Measurements from ENCODE around the gene PPFIBP1.
"Not testable (repeated sequence)": the region's sequence is repeated elsewhere in the genome, so short reads cannot be mapped to it uniquely, and the experiment has no call there.

PPFIBP1 gene

DNA sequence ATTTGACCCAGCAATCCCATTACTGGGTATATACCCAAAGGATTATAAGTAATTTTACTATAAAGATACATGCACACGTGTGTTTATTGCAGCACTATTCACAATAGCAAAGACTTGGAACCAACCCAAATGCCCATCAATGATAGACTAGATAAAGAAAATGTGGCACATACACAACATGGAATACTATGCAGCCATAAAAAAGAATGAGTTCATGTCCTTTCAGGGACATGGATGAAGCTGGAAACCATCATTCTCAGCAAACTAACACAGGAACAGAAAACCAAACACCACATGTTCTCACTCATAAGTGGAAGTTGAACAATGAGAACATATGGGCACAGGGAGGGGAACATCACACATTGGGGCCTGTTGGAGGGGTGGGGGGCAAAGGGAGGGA is 20.9 kb downstream of the PPFIBP1 start:
- not testable (repeated sequence) for H3K27me3 ChIP-seq (ENCODE audit: control insufficient read depth, insufficient read depth, low read length); H3K9ac ChIP-seq (ENCODE audit: low read depth, low read length); H3K4me3 ChIP-seq (ENCODE audit: low read depth, low read length); H3K36me3 ChIP-seq (ENCODE audit: control insufficient read depth, insufficient read depth, low read length); H3K9me3 ChIP-seq (ENCODE audit: control insufficient read depth, insufficient read depth, low read length); H3K27ac ChIP-seq (ENCODE audit: low read depth, low read length)
- H3K4me1 ChIP-seq (ENCODE audit: control insufficient read depth, insufficient read depth, low read length) = peaks cover 24% of the 10 kb centered on the region

DNA sequence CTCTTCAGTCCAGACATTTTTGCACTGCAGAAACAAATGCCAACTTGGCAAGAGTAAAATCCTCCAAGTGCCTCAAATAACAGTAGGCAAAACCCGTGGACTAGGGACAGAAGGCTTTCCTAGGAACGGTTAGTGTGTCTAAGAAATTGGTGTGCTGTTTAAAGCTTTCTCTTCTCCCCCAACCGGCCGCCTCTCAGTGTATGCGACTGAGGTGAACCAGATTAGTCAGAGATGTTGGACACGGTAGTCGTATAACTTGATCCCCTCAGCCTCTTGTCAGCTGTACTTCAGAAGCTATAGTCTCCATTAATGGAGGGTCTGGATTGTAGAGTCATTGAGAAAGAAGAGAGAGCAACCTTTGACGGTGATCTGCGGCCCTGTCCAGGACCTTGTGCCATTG is 21.7 kb downstream of the PPFIBP1 start:
- Histone ChIP-seq H3K4me1 (ENCODE audit: control insufficient read depth, insufficient read depth, low read length) (peaks cover 32% of the 10 kb centered on the region), H3K27ac (ENCODE audit: low read depth, low read length) (no peak overlapping the region), H3K4me3 (ENCODE audit: low read depth, low read length) (no peak overlapping the region), H3K9me3 (ENCODE audit: control insufficient read depth, insufficient read depth, low read length) (no peaks in the 10 kb centered on the region), H3K9ac (ENCODE audit: low read depth, low read length) (no peak overlapping the region), H3K36me3 (ENCODE audit: control insufficient read depth, insufficient read depth, low read length) (no peaks in the 10 kb centered on the region), H3K27me3 (ENCODE audit: control insufficient read depth, insufficient read depth, low read length) (no peaks in the 10 kb centered on the region)

DNA sequence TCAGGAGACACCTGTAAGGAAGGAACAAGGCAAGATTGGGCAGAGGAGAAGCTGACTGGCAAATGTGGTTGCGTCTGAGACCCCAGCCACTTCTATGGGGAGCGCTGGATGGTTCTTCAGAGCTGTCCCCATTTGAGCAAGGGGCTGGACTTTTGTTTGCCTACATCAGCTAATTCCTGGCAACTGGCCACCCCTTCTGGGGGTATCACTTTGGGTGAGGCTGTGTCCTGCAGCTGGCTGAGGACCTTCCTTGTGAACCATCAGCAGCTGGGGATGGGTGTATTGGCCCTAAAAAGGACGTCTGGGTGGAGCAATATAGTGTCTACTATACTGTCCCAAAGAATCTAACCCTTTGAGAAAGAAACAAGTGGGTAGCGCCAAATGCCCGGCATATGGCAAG is 23.6 kb downstream of the PPFIBP1 start:
- Histone ChIP-seq H3K4me1 (ENCODE audit: control insufficient read depth, insufficient read depth, low read length) (peaks cover 16% of the 10 kb centered on the region), H3K27ac (ENCODE audit: low read depth, low read length) (no peak overlapping the region), H3K4me3 (ENCODE audit: low read depth, low read length) (no peak overlapping the region)

DNA sequence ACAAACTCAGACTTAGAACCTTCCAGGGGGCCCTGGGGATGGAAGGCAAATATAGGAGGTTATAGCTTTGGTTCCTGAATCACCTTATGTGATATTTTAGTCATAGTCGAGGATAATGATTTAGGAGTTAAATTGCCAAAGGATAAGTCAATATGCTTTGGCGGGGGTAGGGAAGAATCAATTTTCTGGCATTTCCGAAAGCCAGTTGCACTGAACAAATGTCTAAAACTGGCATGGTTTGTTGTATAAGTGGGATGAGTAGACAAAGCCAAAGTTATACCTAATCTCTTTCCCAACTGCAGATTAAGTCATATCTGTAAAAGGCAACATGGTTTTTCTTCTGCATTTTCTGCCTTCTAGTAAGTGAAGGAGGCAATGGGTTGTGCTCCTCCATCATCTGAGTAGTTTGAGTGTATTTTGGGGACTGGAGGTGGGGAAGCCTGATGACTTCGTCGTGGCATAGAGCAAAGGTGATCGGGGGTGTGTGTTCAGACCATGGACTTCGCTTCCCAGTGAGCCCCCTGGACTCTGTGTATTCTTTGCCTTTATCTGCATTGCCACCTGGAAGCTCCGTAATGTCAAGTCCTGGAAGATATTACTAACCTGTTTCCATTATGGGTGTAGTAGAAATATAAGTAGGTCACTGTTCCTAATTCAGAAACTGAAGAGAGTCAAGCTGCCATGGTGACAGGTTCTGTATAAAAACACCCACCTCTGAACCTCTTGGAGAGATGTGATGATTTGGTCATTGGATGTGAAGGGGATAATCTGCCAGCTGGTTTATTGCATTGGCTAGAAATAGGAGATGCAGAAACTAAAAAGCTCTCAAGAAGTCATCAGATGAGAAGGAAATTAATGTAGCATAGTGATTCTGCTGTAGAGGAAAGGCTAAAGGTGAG is 24.5 kb downstream of the PPFIBP1 start:
- Histone ChIP-seq H3K27ac (ENCODE audit: low read depth, low read length) (no peak overlapping the region), H3K4me3 (ENCODE audit: low read depth, low read length) (no peak overlapping the region)

More for the DNA sequence above, 23.6 kb downstream of the PPFIBP1 start:
- H3K27me3 ChIP-seq (ENCODE audit: control insufficient read depth, insufficient read depth, low read length) = no peaks in the 10 kb centered on the region
- H3K9ac ChIP-seq (ENCODE audit: low read depth, low read length) = no peak overlapping the region
- no peaks in the 10 kb centered on the region for H3K9me3 ChIP-seq (ENCODE audit: control insufficient read depth, insufficient read depth, low read length)
- no peaks in the 10 kb centered on the region for H3K36me3 ChIP-seq (ENCODE audit: control insufficient read depth, insufficient read depth, low read length)

DNA sequence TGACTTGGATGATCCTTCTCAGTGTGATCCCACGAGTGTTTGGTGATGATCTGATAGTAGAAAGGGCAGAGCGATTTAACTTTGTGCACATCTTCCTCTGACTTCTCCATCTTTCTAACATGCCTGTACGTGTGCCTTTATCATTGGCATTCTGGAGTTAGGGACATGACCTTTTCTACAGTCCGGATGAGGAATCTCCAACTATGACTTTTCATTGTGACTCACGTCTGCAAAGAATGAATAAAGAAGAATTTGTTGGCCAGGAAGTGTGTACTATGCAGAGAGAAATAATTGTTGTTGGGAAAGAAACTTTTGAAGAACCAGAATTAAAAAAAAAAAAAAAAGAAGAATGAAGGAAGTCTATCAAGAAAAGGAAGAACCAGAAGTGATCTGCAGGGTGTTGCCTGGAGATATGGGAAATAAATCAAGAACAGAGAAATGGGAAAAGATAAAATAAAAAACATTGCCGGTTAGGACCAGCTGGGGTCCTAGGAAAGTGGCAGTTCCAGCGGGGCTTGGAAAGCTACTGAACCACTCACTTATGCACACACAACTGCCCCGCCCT is 25.3 kb downstream of the PPFIBP1 start:
- peaks cover 28% of the 10 kb centered on the region for H3K4me1 ChIP-seq (ENCODE audit: control insufficient read depth, insufficient read depth, low read length)
- H3K27ac ChIP-seq (ENCODE audit: low read depth, low read length) = no peak overlapping the region
- H3K9ac ChIP-seq (ENCODE audit: low read depth, low read length) = no peak overlapping the region
- no peaks in the 10 kb centered on the region for H3K9me3 ChIP-seq (ENCODE audit: control insufficient read depth, insufficient read depth, low read length)
- no peaks in the 10 kb centered on the region for H3K27me3 ChIP-seq (ENCODE audit: control insufficient read depth, insufficient read depth, low read length)
- H3K36me3 ChIP-seq (ENCODE audit: control insufficient read depth, insufficient read depth, low read length) = no peaks in the 10 kb centered on the region
- no peak overlapping the region for H3K4me3 ChIP-seq (ENCODE audit: low read depth, low read length)

More for the DNA sequence above, 24.5 kb downstream of the PPFIBP1 start:
- no peaks in the 10 kb centered on the region for H3K36me3 ChIP-seq (ENCODE audit: control insufficient read depth, insufficient read depth, low read length)
- no peaks in the 10 kb centered on the region for H3K27me3 ChIP-seq (ENCODE audit: control insufficient read depth, insufficient read depth, low read length)
- no peaks in the 10 kb centered on the region for H3K9me3 ChIP-seq (ENCODE audit: control insufficient read depth, insufficient read depth, low read length)
- peaks cover 20% of the 10 kb centered on the region for H3K4me1 ChIP-seq (ENCODE audit: control insufficient read depth, insufficient read depth, low read length)
- H3K9ac ChIP-seq (ENCODE audit: low read depth, low read length) = no peak overlapping the region

DNA sequence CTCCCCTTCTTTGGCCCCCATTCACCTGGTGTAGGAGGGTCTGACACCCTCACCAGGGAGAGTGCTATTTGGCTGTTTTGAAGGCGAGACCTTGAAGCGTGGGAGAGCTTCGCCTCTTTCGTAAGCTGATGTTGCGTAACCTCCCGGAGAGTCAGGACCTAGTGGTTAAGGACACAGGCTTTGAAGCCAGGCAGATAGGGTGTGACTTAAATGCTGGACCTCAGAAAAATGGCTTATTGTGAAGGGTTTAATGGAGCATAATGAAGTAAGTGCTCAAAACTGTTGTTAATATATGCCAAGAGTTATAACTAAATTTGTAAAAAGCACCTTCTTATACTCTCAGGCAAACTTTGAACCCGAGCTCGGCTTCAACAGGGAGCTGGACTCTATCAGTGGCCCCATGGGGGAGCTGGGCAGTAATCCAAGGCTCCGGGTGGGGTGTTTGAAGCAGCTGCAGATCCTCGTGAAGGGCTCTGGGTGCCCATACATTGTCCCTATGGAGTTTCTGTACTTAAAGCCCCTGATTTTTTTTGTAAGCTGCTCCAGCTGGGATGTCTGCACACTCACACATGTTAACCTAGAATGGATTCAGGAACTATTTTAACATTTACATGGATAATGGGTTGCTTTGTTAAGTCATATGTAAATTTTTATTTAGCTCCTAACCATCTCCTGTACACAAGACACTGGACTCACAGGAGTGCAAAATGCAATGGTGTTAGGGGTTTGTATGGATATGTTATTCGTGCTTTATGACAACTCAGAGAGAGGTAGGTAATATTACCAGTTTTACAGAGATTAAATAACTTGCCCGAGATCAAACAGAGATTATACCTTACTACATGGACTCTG is 26.0 kb downstream of the PPFIBP1 start:
- Histone ChIP-seq H3K4me3 (ENCODE audit: low read depth, low read length) (no peak overlapping the region), H3K36me3 (ENCODE audit: control insufficient read depth, insufficient read depth, low read length) (no peaks in the 10 kb centered on the region), H3K4me1 (ENCODE audit: control insufficient read depth, insufficient read depth, low read length) (peaks cover 31% of the 10 kb centered on the region), H3K27ac (ENCODE audit: low read depth, low read length) (no peak overlapping the region), H3K9ac (ENCODE audit: low read depth, low read length) (no peak overlapping the region), H3K27me3 (ENCODE audit: control insufficient read depth, insufficient read depth, low read length) (no peaks in the 10 kb centered on the region), H3K9me3 (ENCODE audit: control insufficient read depth, insufficient read depth, low read length) (no peaks in the 10 kb centered on the region)

DNA sequence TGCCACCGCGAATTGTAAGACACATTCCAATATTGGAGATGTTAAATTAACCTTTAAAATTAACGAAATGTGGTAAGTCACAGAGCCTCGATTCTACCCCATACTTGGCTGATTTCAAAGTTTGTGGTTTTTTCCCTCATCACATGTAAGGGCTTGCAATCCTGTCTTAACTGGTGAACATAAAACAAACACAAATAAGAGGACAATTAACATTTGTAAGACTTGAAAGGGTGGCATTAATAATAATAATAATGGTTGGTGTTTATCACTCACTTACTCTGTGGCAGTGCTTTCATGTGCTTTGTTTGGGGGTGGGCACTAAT is 26.6 kb downstream of the PPFIBP1 start:
- Histone ChIP-seq H3K27ac (ENCODE audit: low read depth, low read length) (no peak overlapping the region), H3K9ac (ENCODE audit: low read depth, low read length) (no peak overlapping the region), H3K27me3 (ENCODE audit: control insufficient read depth, insufficient read depth, low read length) (no peaks in the 10 kb centered on the region), H3K4me3 (ENCODE audit: low read depth, low read length) (no peak overlapping the region), H3K9me3 (ENCODE audit: control insufficient read depth, insufficient read depth, low read length) (no peaks in the 10 kb centered on the region), H3K36me3 (ENCODE audit: control insufficient read depth, insufficient read depth, low read length) (no peaks in the 10 kb centered on the region), H3K4me1 (ENCODE audit: control insufficient read depth, insufficient read depth, low read length) (peaks cover 31% of the 10 kb centered on the region)

DNA sequence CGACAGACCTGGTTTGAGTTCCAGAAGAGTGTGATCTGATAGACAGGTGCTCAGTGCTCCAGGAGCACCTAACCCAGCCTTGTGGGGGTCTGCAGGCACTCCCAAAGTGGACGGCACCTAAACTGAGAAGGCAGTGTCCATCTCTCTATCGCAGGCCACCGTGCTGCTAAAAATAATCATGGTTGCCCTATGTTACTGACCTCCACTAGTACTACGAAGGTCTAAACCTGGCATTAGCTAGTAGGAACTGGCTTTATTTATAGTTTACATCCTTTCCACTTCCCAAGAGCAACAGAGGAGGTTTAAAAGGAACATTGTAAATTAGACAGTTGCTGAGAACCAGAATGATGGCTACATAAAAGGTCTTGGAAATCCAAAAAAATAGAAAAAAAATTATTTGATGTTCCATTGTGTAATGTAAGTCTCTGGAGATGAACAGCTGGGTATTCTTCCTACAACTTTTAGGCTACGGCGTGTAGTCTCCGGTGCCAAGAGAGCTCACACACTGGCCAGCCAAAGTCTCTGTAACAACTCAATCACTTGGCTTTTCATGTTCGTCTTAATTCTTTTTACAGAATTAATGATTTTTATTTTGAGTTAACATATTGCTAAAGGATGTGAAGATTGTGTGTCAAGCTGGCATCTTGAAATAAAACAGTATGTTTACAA is 27.3 kb downstream of the PPFIBP1 start:
- Histone ChIP-seq H3K27me3 (ENCODE audit: control insufficient read depth, insufficient read depth, low read length) (no peaks in the 10 kb centered on the region), H3K9ac (ENCODE audit: low read depth, low read length) (no peak overlapping the region), H3K36me3 (ENCODE audit: control insufficient read depth, insufficient read depth, low read length) (no peaks in the 10 kb centered on the region), H3K4me3 (ENCODE audit: low read depth, low read length) (no peak overlapping the region), H3K27ac (ENCODE audit: low read depth, low read length) (no peak overlapping the region), H3K9me3 (ENCODE audit: control insufficient read depth, insufficient read depth, low read length) (no peaks in the 10 kb centered on the region), H3K4me1 (ENCODE audit: control insufficient read depth, insufficient read depth, low read length) (peaks cover 33% of the 10 kb centered on the region)

DNA sequence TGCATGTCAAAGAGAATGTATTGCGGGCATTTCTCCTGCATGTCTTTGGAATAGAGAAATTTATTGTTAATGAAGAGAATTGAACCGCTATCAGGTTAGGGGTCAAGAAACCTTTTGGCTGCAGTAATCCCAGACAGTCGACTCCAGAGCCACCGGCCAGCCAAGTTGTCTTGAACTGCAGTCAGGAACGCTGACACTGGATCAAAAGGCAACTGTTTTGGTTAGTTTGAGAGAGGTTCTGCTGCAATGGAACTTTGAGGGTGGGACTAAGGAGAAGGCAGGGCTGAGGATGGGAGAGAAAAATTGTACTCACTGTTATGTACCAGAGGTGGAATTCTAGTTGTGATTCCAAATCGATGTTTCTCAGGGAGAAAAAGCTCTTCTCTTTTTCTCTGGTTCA is 28.2 kb downstream of the PPFIBP1 start:
- Histone ChIP-seq H3K36me3 (ENCODE audit: control insufficient read depth, insufficient read depth, low read length) (no peaks in the 10 kb centered on the region), H3K27ac (ENCODE audit: low read depth, low read length) (no peak overlapping the region), H3K27me3 (ENCODE audit: control insufficient read depth, insufficient read depth, low read length) (no peaks in the 10 kb centered on the region), H3K9me3 (ENCODE audit: control insufficient read depth, insufficient read depth, low read length) (no peaks in the 10 kb centered on the region), H3K9ac (ENCODE audit: low read depth, low read length) (no peak overlapping the region), H3K4me3 (ENCODE audit: low read depth, low read length) (no peak overlapping the region), H3K4me1 (ENCODE audit: control insufficient read depth, insufficient read depth, low read length) (peaks cover 33% of the 10 kb centered on the region)

DNA sequence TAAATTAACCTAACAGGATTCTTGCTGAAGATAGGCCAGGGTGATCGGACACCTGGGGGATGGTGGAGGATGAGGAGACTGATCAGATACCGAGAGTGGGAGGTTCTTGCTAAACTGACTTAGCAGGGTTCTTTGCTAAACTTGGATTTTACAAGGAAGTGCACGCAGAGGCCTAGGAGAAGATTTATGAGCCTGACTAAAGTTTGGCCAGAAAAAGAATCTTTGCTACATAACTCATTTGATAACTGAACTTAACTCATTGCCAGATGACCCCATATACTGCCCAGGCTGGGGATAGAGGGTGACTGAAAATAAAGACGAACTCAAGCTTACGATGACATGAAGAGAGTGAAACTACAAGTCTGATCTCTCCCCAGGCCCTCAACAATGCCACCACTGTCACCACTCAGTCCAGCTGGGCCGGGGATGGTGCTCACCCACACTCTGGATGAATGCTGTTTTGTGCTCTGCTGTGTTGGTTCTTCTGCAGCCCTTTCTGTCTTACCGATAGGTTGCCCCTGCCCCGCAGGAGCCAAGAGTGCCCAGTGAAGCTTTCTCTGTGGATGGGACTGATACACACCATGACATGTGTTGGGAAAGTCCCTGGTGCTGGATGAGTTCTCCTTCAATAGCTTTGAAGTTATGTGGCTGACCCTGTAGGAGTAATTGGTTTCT is 29.0 kb downstream of the PPFIBP1 start:
- H3K4me3 ChIP-seq (ENCODE audit: low read depth, low read length) = no peak overlapping the region
- no peak overlapping the region for H3K27ac ChIP-seq (ENCODE audit: low read depth, low read length)
- no peaks in the 10 kb centered on the region for H3K27me3 ChIP-seq (ENCODE audit: control insufficient read depth, insufficient read depth, low read length)
- no peak overlapping the region for H3K9ac ChIP-seq (ENCODE audit: low read depth, low read length)
- no peaks in the 10 kb centered on the region for H3K9me3 ChIP-seq (ENCODE audit: control insufficient read depth, insufficient read depth, low read length)
- H3K4me1 ChIP-seq (ENCODE audit: control insufficient read depth, insufficient read depth, low read length) = peaks cover 33% of the 10 kb centered on the region
- H3K36me3 ChIP-seq (ENCODE audit: control insufficient read depth, insufficient read depth, low read length) = no peaks in the 10 kb centered on the region

Measured in HUES48 (cell line).